Hepatocyte (in vitro differentiated cells): ENCODE results near the gene CDH5.

Experiments used
- CTCF ChIP-seq: fragments of 200-600 bp; sonication (generic); IDR thresholded peaks from 2 replicates; pipeline ENCODE4 v1.5.1; 2016; ENCODE audit warnings: antibody characterized with exemption, mild to moderate bottlenecking; ENCODE audit not compliant: poor library complexity
- EZH2 ChIP-seq: fragments of 200-600 bp; sonication (generic); IDR thresholded peaks from 2 replicates; pipeline ENCODE4 v1.6.1; 2016; ENCODE audit warnings: antibody characterized with exemption, mild to moderate bottlenecking, borderline replicate concordance
- EZH2phosphoT487 ChIP-seq: fragments of 200-600 bp; sonication (generic); IDR thresholded peaks from one replicate; pipeline ENCODE4 v1.6.1; 2018; ENCODE audit warnings: antibody characterized with exemption, mild to moderate bottlenecking, low read depth, moderate library complexity; ENCODE audit not compliant: unreplicated experiment, severe bottlenecking

GRCh38 chr16:66370786-66371684 is 4.5 kb downstream of the CDH5 start:
- no peak for TF ChIP-seq CTCF
- no peak for TF ChIP-seq EZH2
- TF ChIP-seq EZH2phosphoT487, result no peak
